ENCODE measurements around the gene BCL2L1.
A peak's percentile ranks its signal among the peaks of the same experiment; 100 is the strongest.

BCL2L1 gene

DNA sequence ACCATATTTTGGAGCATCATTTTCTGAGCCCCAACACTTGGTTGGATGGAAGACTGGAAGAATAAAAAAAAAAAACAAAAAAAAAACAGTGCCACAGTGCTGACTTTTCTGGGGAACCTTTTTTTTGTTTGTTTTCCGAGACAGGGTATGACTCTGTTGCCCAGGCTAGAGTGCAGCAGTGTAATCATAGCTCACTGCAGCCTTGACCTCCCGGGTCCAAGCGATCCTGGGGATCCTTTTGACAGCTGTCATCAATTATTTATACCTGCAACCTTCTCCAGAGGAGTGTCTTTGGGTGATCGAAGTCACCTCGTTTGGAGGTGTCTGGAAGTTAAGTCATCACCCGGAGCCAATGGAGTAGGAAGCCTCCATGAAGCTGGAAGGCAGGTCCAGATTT, 8.7 kb upstream of the BCL2L1 start:
- POLR2A ChIA-PET: interaction anchor here (0.7 kb wide), 1 partner anchor 81 kb away, joined by 3 read pairs; no protein-coding TSS in a partner anchor
- H3K27me3 ChIP-seq (replicated peaks in 2 of 5; ENCODE audit: control insufficient read depth in 4 of 5, insufficient read depth in 5 of 5, low read length in 4 of 5): no peaks in the 10 kb centered on the region
- CTCF ChIA-PET: interaction anchor here (1.0 to 1.7 kb wide), 5 partner anchors 9 to 118 kb away, joined by 3 to 5 read pairs (median 4); partner anchors contain the start of gene BCL2L1

DNA sequence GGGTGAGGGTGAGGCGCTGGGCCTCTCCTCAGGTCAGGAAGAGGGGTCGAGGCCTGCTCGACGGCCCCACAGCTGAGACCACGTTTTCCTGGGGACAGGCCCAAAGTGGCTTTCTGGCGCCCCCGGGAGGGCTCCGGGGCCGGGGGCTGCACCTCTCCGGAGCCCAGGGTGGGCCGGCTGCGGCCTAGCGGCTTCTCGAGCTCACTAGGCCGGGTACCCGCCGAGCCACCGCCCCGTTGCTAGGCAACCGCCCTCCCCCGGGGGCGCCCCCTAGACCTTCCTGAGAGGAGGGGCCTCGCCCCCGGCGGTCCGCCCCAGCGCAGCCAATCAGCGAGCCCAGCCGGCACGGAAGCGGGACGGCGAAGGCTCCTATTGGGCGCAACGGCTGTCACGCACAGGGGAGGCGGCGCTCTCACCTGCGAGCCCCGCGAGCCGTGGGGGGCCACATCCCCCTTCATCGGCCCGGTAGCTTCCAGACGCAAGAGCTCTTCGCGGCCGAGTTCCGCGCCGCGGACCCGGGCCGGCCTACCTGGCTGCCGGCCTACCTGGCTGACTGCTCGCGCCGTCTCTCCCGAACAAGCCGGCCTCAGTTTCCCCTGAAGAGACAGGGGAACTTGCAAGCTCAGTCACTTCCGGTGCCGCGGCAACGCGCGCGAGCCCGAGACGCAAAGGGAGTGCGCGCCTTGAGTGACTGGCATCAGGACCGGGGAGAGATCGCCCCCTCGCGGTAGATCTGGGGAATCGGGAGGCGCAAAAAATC, 831 bp upstream of the BCL2L1 start:
- DNase-seq: peak; percentile 98 to 99 (median 99)
- H3K4me1 ChIP-seq (ENCODE audit: control extremely low read depth in 1 of 4, control insufficient read depth in 4 of 4, insufficient read depth in 4 of 4, low read length in 3 of 4): peaks cover 25 to 45% (median 41%) of the 10 kb centered on the region in 4 experiments
- CTCF ChIA-PET: interaction anchor here (0.6 to 8.9 kb wide), 39 partner anchors 9 to 1721 kb away, joined by 3 to 280 read pairs (median 6); partner anchors contain the start of genes COX4I2, ID1 and TPX2
- H3K36me3 ChIP-seq (ENCODE audit: control insufficient read depth in 4 of 4, insufficient read depth in 4 of 4, low read length in 3 of 4): peaks cover 0 to 6% (median 3%) of the 10 kb centered on the region in 4 experiments
- POLR2A ChIA-PET: interaction anchor here (0.5 to 3.6 kb wide), 9 partner anchors 48 to 234 kb away, joined by 3 to 17 read pairs (median 4); partner anchors contain the start of gene ID1
- peak overlapping the region; percentile 81 to 95 (median 88) for H3K4me3 ChIP-seq (ENCODE audit: control insufficient read depth in 1 of 7, extremely low read depth in 1 of 7, insufficient read depth in 4 of 7, low read depth in 2 of 7, low read length in 6 of 7)
- no peaks in the 10 kb centered on the region for H3K27me3 ChIP-seq (replicated peaks in 2 of 5; ENCODE audit: control insufficient read depth in 4 of 5, insufficient read depth in 5 of 5, low read length in 4 of 5)
- no peaks in the 10 kb centered on the region for H3K9me3 ChIP-seq (ENCODE audit: control extremely low read depth in 1 of 5, control insufficient read depth in 4 of 5, insufficient read depth in 2 of 5, low read depth in 1 of 5, low read length in 4 of 5)
- WGBS (ENCODE audit: insufficient coverage): 0% methylated on average over 63 of the region's 77 CpGs
- H3K27ac ChIP-seq (ENCODE audit: insufficient read depth in 1 of 2, low read depth in 1 of 2, low read length in 2 of 2, poor library complexity in 1 of 2, severe bottlenecking in 2 of 2): peak overlapping the region; percentile 92 to 98

More for the DNA sequence above, 8.7 kb upstream of the BCL2L1 start:
- no peak for DNase-seq
- H3K4me1 ChIP-seq (ENCODE audit: control extremely low read depth in 1 of 4, control insufficient read depth in 4 of 4, insufficient read depth in 4 of 4, low read length in 3 of 4): no peaks in the 10 kb centered on the region
- no peaks in the 10 kb centered on the region for H3K9me3 ChIP-seq (ENCODE audit: control extremely low read depth in 1 of 5, control insufficient read depth in 4 of 5, insufficient read depth in 2 of 5, low read depth in 1 of 5, low read length in 4 of 5)
- WGBS (ENCODE audit: insufficient coverage): 91% methylated on average over 6 of the region's 6 CpGs
- H3K27ac ChIP-seq (ENCODE audit: insufficient read depth in 1 of 2, low read depth in 1 of 2, low read length in 2 of 2, poor library complexity in 1 of 2, severe bottlenecking in 2 of 2): no peak overlapping the region
- no peaks in the 10 kb centered on the region for H3K36me3 ChIP-seq (ENCODE audit: control insufficient read depth in 4 of 4, insufficient read depth in 4 of 4, low read length in 3 of 4)
- no peak overlapping the region for H3K4me3 ChIP-seq (ENCODE audit: control insufficient read depth in 1 of 7, extremely low read depth in 1 of 7, insufficient read depth in 4 of 7, low read depth in 2 of 7, low read length in 6 of 7)

GRCh38 chr20:31723069-31723318, 326 bp upstream of the BCL2L1 start:
- DNase-seq: no peak
- no peaks in the 10 kb centered on the region for H3K27me3 ChIP-seq (replicated peaks in 2 of 5; ENCODE audit: control insufficient read depth in 4 of 5, insufficient read depth in 5 of 5, low read length in 4 of 5)
- peak overlapping the region; percentile 81 to 95 (median 88) for H3K4me3 ChIP-seq (ENCODE audit: control insufficient read depth in 1 of 7, extremely low read depth in 1 of 7, insufficient read depth in 4 of 7, low read depth in 2 of 7, low read length in 6 of 7)
- 0% methylated on average over 6 of the region's 10 CpGs for WGBS (ENCODE audit: insufficient coverage)
- H3K36me3 ChIP-seq (ENCODE audit: control insufficient read depth in 4 of 4, insufficient read depth in 4 of 4, low read length in 3 of 4): peaks cover 0 to 8% (median 3%) of the 10 kb centered on the region in 4 experiments
- H3K4me1 ChIP-seq (ENCODE audit: control extremely low read depth in 1 of 4, control insufficient read depth in 4 of 4, insufficient read depth in 4 of 4, low read length in 3 of 4): peaks cover 25 to 48% (median 44%) of the 10 kb centered on the region in 4 experiments
- no peaks in the 10 kb centered on the region for H3K9me3 ChIP-seq (ENCODE audit: control extremely low read depth in 1 of 5, control insufficient read depth in 4 of 5, insufficient read depth in 2 of 5, low read depth in 1 of 5, low read length in 4 of 5)
- ChIA-PET CTCF (interaction anchor here (0.6 to 8.9 kb wide), 34 partner anchors 9 to 1721 kb away, joined by 3 to 280 read pairs (median 6); partner anchors contain the start of gene ID1), POLR2A (interaction anchor here (0.6 to 3.6 kb wide), 9 partner anchors 9 to 235 kb away, joined by 3 to 17 read pairs (median 4); partner anchors contain the start of gene ID1)
- peak overlapping the region; percentile 92 to 98 for H3K27ac ChIP-seq (ENCODE audit: insufficient read depth in 1 of 2, low read depth in 1 of 2, low read length in 2 of 2, poor library complexity in 1 of 2, severe bottlenecking in 2 of 2)

- ChIA-PET POLR2A (interaction anchor here (0.9 to 3.6 kb wide), 4 partner anchors 8 to 60 kb away, joined by 3 to 17 read pairs (median 10); no protein-coding TSS in a partner anchor), CTCF (interaction anchor here (0.8 to 8.9 kb wide), 16 partner anchors 9 to 165 kb away, joined by 3 to 280 read pairs (median 6); no protein-coding TSS in a partner anchor)
- H3K4me3 ChIP-seq (ENCODE audit: control insufficient read depth in 1 of 7, extremely low read depth in 1 of 7, insufficient read depth in 4 of 7, low read depth in 2 of 7, low read length in 6 of 7): peak overlapping the region; percentile 23 to 93 (median 87)
- DNase-seq: no peak
- H3K9me3 ChIP-seq (ENCODE audit: control extremely low read depth in 1 of 5, control insufficient read depth in 4 of 5, insufficient read depth in 2 of 5, low read depth in 1 of 5, low read length in 4 of 5): no peaks in the 10 kb centered on the region
- H3K4me1 ChIP-seq (ENCODE audit: control extremely low read depth in 1 of 4, control insufficient read depth in 4 of 4, insufficient read depth in 4 of 4, low read length in 3 of 4): peaks cover 27 to 61% (median 53%) of the 10 kb centered on the region in 4 experiments
- peak overlapping the region; percentile 92 to 98 for H3K27ac ChIP-seq (ENCODE audit: insufficient read depth in 1 of 2, low read depth in 1 of 2, low read length in 2 of 2, poor library complexity in 1 of 2, severe bottlenecking in 2 of 2)
- peaks cover under 1 to 21% (median 3%) of the 10 kb centered on the region in 4 experiments for H3K36me3 ChIP-seq (ENCODE audit: control insufficient read depth in 4 of 4, insufficient read depth in 4 of 4, low read length in 3 of 4)
- no peaks in the 10 kb centered on the region for H3K27me3 ChIP-seq (replicated peaks in 2 of 5; ENCODE audit: control insufficient read depth in 4 of 5, insufficient read depth in 5 of 5, low read length in 4 of 5)
- WGBS (ENCODE audit: insufficient coverage): 87% methylated on average over 20 of the region's 22 CpGs
Observed at GRCh38 chr20:31721408-31722256, 1.0 kb downstream of the BCL2L1 start.

- Histone ChIP-seq H3K9me3 (ENCODE audit: control extremely low read depth in 1 of 5, control insufficient read depth in 4 of 5, insufficient read depth in 2 of 5, low read depth in 1 of 5, low read length in 4 of 5) (no peaks in the 10 kb centered on the region), H3K36me3 (ENCODE audit: control insufficient read depth in 4 of 4, insufficient read depth in 4 of 4, low read length in 3 of 4) (peaks cover 3 to 25% (median 4%) of the 10 kb centered on the region in 4 experiments), H3K27me3 (replicated peaks in 2 of 5; ENCODE audit: control insufficient read depth in 4 of 5, insufficient read depth in 5 of 5, low read length in 4 of 5) (no peaks in the 10 kb centered on the region), H3K4me1 (ENCODE audit: control extremely low read depth in 1 of 4, control insufficient read depth in 4 of 4, insufficient read depth in 4 of 4, low read length in 3 of 4) (peaks cover 27 to 65% (median 55%) of the 10 kb centered on the region in 4 experiments), H3K27ac (ENCODE audit: insufficient read depth in 1 of 2, low read depth in 1 of 2, low read length in 2 of 2, poor library complexity in 1 of 2, severe bottlenecking in 2 of 2) (peak overlapping the region; percentile 9 to 98), H3K4me3 (ENCODE audit: control insufficient read depth in 1 of 7, extremely low read depth in 1 of 7, insufficient read depth in 4 of 7, low read depth in 2 of 7, low read length in 6 of 7) (peak overlapping the region in 6 of 7 experiments; percentile 81 to 93 (median 88))
- CTCF ChIA-PET: interaction anchor here (0.5 to 8.9 kb wide), 20 partner anchors 8 to 160 kb away, joined by 3 to 280 read pairs (median 6); no protein-coding TSS in a partner anchor
- WGBS (ENCODE audit: insufficient coverage): 21% methylated on average over 4 of the region's 7 CpGs
- POLR2A ChIA-PET: interaction anchor here (0.9 to 3.6 kb wide), 2 partner anchors 45 to 52 kb away, joined by 4 to 15 read pairs; no protein-coding TSS in a partner anchor
- peak in 2 of 3 donors; percentile 40 to 51 for DNase-seq
Observed at GRCh38 chr20:31720486-31721407, 1.9 kb downstream of the BCL2L1 start.
